NCI-H1694 treated with DMSO at 0.1 percent for 48 hours (cell line): ENCODE results near the gene SCAI.
"Not testable (repeated sequence)": the region's sequence is repeated elsewhere in the genome, so short reads cannot be mapped to it uniquely, and the experiment has no call there.

Experiments used
- DNase-seq: peaks from one replicate; lab custom pipeline; 2025; lab: John Stamatoyannopoulos, UW

Gene SCAI

GRCh38 chr9:125106285-125106893 is 36.9 kb downstream of the SCAI start:
- DNase-seq = no peak

DNA sequence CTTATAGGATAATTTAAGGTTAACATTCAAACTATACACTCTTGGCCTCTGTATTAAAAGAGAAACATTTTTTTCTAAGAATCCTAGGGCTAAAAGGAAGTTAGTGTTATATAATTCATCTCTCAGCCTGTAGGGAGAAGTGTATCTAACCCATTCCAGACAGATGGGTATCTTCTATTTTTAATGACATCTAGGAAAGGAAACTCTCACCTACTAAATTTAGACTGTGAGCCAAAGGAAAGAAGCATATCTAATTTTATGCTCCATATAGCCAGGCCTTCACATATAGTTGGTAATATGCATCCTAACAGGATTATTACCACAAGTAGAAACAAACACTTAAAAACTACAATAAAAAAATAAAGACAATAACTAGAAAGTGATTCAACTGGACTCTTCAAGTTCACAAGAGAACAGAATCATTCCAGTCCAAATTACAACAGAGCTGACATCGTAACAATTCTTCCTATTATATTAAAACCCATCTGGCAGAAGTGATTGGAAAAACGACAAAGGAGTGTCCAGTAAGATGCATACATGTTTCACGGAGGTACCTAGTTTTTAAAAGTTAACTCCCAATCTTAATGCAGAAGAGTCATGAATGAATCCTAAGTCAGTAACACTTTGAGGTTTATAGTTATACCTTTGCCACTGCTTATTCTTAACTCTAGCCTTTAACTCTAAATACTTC is 39.4 kb downstream of the SCAI start:
- DNase-seq = no peak

GRCh38 chr9:125103021-125103420 is 40.3 kb downstream of the SCAI start:
- no peak for DNase-seq

- DNase-seq = no peak
Observed at GRCh38 chr9:125100822-125101221, 42.5 kb downstream of the SCAI start.

DNA sequence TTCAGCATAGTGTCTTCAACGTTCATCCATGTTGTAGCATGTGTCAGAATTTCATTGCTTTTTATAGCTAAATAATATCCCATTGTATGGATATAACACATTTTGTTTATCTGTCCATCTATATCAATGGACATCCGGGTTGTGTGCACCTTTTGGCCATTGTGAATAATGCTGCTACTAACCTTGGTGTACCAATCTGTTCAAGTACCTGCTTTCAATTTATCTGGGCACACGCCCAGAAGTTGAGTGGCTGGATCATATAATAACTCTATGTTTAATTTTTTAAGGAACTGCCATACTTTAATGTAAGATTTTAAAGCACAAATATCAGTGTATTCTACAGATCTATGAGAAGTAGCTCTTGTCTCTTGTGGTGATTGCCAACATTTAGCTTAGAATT is 43.5 kb downstream of the SCAI start:
- DNase-seq = no peak

DNA sequence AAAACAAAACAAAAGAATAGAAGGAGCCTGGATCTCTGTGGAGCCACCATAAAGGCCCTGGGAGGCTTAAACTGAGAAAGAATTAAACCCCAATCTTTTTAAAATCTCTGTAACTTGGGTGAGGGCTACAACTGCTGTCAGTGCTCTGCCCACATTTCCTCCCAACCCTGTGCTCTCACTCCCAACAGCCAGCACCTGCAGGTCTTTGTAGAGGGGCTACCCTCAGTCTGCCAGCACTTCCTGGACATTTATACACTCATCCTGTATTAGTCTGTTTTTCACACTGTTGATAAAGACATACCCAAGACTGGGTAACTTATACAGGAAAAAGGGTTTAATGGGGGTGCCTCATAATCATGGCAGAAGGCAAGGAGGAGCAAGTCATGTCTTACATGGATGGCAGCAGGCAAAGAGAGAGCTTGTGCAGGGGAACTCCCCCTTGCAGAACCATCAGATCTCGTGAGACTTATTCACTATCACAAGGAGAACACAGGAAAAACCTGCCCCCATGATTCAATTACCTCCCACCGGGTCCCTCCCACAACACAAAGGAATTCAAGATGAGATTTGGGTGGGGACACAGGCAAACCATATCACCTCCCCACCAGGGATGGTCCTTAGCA is 47.4 kb downstream of the SCAI start:
- DNase-seq = no peak

GRCh38 chr9:125091121-125091520 is 52.2 kb downstream of the SCAI start:
- no peak for DNase-seq

GRCh38 chr9:125089331-125089730 is 54.0 kb downstream of the SCAI start:
- no peak for DNase-seq

DNA sequence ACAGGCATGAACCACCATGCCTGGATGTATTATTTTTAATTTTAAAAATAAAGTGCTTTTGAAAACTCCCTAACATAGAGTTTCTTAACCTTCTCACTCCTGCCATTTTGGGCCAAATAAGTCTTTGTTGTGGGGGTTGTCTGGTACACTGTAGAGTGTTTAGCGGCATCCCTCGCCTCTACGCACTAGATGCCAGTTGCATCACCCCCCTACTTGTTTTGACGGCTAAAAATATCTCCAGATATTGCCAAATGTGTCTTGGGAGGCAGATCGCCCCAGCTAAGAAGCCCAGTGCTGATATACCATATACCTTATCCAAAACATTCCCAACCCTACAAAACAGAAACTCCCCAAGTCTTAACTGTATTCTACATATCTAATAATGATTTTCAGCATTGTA is 54.6 kb downstream of the SCAI start:
- no peak for DNase-seq

DNA sequence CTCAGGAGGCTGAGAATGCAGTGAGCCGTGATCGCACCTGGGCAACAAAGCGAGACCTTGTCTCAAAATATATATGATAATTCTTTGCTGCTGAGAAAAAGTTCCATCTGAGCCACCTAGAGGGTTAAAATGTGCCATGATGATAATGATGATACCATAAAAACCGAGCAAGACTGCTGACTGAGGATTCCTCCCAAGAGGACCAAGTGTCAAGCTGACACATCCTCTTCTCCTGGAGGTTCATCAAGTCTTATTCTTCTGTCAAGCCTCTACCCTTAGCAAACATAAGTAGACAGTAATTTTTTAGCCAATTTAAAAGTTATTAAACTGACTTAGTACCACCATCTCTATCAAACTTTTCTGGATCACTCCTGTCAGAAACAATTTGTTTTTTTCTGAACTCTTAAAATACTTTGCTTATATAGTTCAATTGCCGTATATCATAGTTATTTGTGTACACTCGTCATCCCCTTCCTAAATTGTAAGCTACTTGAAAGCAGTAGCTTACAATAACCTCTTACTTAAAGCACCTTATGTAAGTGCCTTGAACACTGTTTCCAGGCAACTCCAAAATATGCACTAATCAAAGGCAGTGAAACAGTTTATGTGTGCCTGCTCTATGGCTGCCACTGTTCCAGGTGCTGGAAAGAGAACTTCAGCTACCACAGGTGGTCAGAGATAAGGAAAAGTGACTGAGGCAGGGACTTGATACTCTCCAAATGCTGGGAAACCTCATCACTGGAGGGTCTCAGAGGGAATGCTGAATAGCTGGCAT is 57.4 kb downstream of the SCAI start:
- DNase-seq = no peak

DNA sequence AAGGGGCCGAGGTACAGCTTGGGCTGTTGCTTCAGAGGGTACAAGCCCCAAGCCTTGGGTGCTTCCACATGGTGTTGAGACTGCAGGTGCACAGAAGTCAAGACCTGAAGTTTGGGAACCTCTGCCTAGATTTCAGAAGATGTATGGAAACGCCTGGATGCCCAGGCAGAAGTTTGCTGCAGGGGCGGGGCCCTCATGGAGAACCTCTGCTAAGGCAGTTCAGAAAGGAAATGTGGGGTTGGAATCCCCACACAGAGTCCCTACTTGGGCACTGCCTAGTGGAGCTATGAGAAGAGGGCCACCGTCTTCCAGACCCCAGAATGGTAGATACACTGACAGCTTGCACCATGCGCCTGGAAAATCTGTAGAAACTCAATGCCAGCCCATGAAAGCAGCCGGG is 61.1 kb downstream of the SCAI start:
- not testable (repeated sequence) for DNase-seq

DNA sequence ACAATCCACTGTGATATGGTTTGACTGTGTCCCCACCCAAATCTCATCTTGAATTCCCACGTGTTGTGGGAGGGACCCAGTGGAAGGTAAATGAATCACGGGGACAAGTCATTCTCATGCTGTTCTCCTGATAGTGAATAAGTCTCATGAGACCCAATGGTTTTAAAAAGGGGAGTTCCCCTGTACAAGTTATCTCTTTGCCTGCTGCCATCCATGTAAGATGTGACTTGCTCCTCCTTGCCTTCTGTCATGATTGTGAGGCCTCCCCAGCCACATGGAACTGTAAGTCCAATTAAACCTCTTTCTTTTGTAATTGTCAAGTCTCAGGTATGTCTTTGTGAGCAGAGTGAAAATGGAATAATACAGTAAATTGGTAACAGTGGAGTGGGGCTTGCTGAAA is 62.5 kb downstream of the SCAI start:
- not testable (repeated sequence) for DNase-seq

- no peak for DNase-seq
Observed at GRCh38 chr9:125079931-125080330, 63.4 kb downstream of the SCAI start.

DNA sequence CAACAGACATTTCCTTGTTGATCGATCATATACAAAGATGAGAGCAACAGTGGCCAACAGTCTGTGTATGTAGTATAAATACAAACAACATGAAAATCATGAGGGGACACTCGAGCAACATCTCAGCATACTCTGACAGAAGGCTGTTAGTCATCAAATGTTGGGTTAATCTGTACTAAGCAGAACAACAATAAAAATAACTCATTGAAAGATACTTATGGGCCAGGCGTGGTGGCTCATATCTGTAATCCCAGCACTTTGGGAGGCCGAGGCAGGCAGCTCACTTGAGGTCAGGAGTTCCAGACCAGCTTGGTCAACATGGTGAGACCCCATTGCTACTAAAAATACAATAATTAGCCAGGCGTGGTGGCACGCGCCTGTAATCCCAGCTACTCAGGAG is 67.3 kb downstream of the SCAI start:
- DNase-seq = no peak

GRCh38 chr9:125074976-125075375 is 68.4 kb downstream of the SCAI start:
- DNase-seq = no peak

DNA sequence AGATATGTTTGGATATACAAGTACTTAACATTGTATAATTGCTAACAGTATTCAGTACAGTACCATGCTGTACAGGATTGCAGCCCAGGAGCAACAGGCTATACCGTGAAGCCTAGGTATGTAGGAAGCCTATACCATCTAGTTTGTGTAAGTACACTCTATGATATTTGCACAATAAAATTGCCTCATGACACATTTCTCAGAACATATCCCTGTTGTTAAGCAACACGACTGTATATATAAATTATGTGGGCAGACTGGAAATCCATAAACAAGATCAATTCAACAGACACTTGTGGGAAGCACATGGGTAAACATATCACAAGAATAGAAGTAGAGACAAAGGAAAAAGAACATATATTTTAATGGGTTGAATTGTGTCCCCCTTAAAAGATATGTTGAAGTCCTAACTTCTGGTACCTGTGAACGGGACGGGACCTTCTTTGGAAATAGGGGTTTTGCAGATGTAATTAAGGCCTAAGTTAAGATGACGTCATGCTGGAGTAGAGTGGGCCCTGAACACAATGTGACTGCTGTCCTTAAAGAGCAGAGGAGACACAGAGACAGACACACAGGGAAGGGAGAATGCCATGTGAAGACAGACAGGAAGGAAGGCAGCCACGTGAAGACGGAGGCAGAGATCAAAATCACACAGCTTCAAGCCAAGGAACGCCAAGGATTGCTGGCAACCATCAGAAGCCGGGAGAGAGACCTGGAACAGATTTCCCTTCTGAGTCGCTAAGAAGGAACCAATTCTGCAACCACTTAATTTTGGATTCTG is 76.3 kb downstream of the SCAI start:
- no peak for DNase-seq

DNA sequence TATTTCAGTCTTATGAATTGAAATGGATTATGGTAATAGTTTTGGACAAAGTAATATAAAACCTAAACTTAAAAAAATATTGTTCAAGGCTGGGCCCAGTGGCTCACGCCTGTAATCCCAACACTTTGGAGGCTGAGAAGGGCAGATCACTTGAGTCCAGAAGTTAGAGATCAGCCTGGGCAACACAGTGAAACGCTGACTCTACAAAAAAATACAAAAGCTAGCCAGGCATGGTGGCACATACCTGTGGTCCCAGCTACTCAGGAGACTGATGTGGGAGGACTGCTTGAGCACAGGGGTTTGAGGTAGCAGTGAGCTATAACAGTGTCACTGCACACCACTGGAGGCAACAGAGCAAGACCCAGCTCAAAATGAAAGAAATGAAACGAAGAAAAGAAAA is 81.9 kb downstream of the SCAI start:
- DNase-seq = no peak

GRCh38 chr9:125049212-125050049 is 93.9 kb downstream of the SCAI start:
- DNase-seq = no peak

- DNase-seq = no peak
Observed at GRCh38 chr9:125043631-125044030, 99.7 kb downstream of the SCAI start.

DNA sequence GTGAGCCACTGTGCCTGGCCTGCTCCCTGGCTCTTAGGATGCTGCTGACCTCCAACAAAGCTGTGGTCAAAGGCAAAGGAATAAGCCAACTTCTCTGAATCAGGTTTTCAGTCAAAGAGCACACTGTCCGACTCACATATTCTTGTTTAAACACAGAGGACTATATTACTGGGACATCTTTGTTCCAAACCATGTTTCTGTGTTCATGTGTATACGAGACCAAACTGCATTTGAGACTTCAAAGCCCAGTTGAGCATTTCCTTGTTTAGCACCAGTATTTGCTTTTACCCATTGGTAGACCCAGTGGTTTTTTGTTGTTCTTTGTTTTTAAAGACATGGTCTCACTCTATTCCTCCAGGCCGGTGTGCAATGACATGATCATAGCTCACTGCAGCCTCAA is 100.2 kb downstream of the SCAI start:
- no peak for DNase-seq

- DNase-seq = no peak
Observed at GRCh38 chr9:125038166-125038565, 105.2 kb downstream of the SCAI start.
